Right renal pelvis (tissue), 4 donors: ENCODE measurements around the gene TTC9C. TPM values are rescaled to one million over a fixed set of nuclear protein-coding genes. Genes with fewer than 3 reads are reported as not detected.

ENCODE experiments used
- polyA plus RNA-seq, 4 donors: library from polyadenylated mRNA; unstranded; fragments of 120-200 nt; gene quantifications; one replicate each; pipeline ENCODE4 v1.2.1, GENCODE V29; 2013; ENCODE audit not compliant: insufficient read length in 4 of 4

TTC9C gene
- polyA plus RNA-seq, 4 donors: 35.6 to 44.1 (median 42.3) TPM

Other genes starting within 250 kb of the TTC9C start
- gene AHNAK, start 181.7 kb upstream of the TTC9C start, polyA plus RNA-seq: 100 to 1,000 TPM; 186 to 212 (median 195) TPM
- 1,000 to 10,000 TPM; 2,211 to 2,243 (median 2,224) TPM for gene EEF1G, start 154.6 kb upstream of the TTC9C start, polyA plus RNA-seq
- 10 to 100 TPM; 22.2 to 25.5 (median 23.7) TPM for gene TUT1, start 137.0 kb upstream of the TTC9C start, polyA plus RNA-seq
- 10 to 100 TPM; 90.8 to 99.5 (median 93.4) TPM for gene MTA2, start 126.6 kb upstream of the TTC9C start, polyA plus RNA-seq
- gene EML3, start 115.7 kb upstream of the TTC9C start, polyA plus RNA-seq: 10 to 100 TPM; 27.9 to 40.2 (median 36.0) TPM
- 1 to 10 TPM; 3.0 to 3.5 (median 3.4) TPM for gene ROM1, start 115.2 kb upstream of the TTC9C start, polyA plus RNA-seq
- 10 to 100 TPM; 28.7 to 43.6 (median 32.6) TPM for gene B3GAT3, start 106.5 kb upstream of the TTC9C start, polyA plus RNA-seq
- gene GANAB, start 81.9 kb upstream of the TTC9C start, polyA plus RNA-seq: 100 to 1,000 TPM; 387 to 413 (median 398) TPM
- 10 to 100 TPM; 19.9 to 23.8 (median 20.8) TPM for gene INTS5, start 75.2 kb upstream of the TTC9C start, polyA plus RNA-seq
- 10 to 100 TPM; 54.5 to 63.6 (median 61.6) TPM for gene C11orf98, start 63.3 kb upstream of the TTC9C start, polyA plus RNA-seq
- gene CSKMT, start 63.2 kb upstream of the TTC9C start, polyA plus RNA-seq: 1 to 10 TPM; 3.8 to 7.5 (median 4.9) TPM
- gene UQCC3, start 56.8 kb upstream of the TTC9C start, polyA plus RNA-seq: 10 to 100 TPM in 1 of 4 donors, 1 to 10 TPM in 3; 7.3 to 12.8 (median 8.0) TPM
- 1 to 10 TPM; 3.3 to 8.6 (median 7.8) TPM for gene LBHD1, start 56.2 kb upstream of the TTC9C start, polyA plus RNA-seq
- gene UBXN1, start 49.4 kb upstream of the TTC9C start, polyA plus RNA-seq: 100 to 1,000 TPM; 147 to 179 (median 149) TPM
- gene LRRN4CL, start 39.0 kb upstream of the TTC9C start, polyA plus RNA-seq: 1 to 10 TPM in 2 of 4 donors, under 1 TPM in 2; 0.91 to 1.5 (median 1.1) TPM
- gene BSCL2, start 21.1 kb upstream of the TTC9C start, polyA plus RNA-seq: 10 to 100 TPM; 60.3 to 69.8 (median 68.3) TPM
- 1 to 10 TPM; 1.4 to 2.4 (median 1.9) TPM for gene GNG3, start 20.8 kb upstream of the TTC9C start, polyA plus RNA-seq
- 10 to 100 TPM; 78.0 to 87.0 (median 84.2) TPM for gene HNRNPUL2, start 1.0 kb upstream of the TTC9C start, polyA plus RNA-seq
- 1 to 10 TPM; 6.5 to 8.4 (median 7.2) TPM for gene ZBTB3, start 25.7 kb downstream of the TTC9C start, polyA plus RNA-seq
- 100 to 1,000 TPM; 147 to 159 (median 148) TPM for gene POLR2G, start 33.1 kb downstream of the TTC9C start, polyA plus RNA-seq
- gene TAF6L, start 42.9 kb downstream of the TTC9C start, polyA plus RNA-seq: 10 to 100 TPM; 24.9 to 30.9 (median 28.4) TPM
- gene TMEM179B, start 58.9 kb downstream of the TTC9C start, polyA plus RNA-seq: 10 to 100 TPM; 64.6 to 72.9 (median 68.3) TPM
- 10 to 100 TPM; 22.3 to 31.0 (median 25.5) TPM for gene TMEM223, start 63.5 kb downstream of the TTC9C start, polyA plus RNA-seq
- 100 to 1,000 TPM; 113 to 129 (median 123) TPM for gene NXF1, start 77.0 kb downstream of the TTC9C start, polyA plus RNA-seq
- 10 to 100 TPM; 53.5 to 60.8 (median 57.8) TPM for gene STX5, start 103.6 kb downstream of the TTC9C start, polyA plus RNA-seq
- under 1 TPM in 1 of 4 donors, not detected in 3; 0.17 TPM for gene TEX54, start 104.4 kb downstream of the TTC9C start, polyA plus RNA-seq
- gene WDR74, start 111.1 kb downstream of the TTC9C start, polyA plus RNA-seq: 10 to 100 TPM; 35.4 to 40.9 (median 38.7) TPM
- gene SLC3A2, start 152.4 kb downstream of the TTC9C start, polyA plus RNA-seq: 100 to 1,000 TPM; 182 to 190 (median 189) TPM
- gene CHRM1, start 192.9 kb downstream of the TTC9C start, polyA plus RNA-seq: under 1 TPM; 0.07 to 0.13 (median 0.09) TPM